GM12872 (cell line): ENCODE data around the gene IL18RAP.

ENCODE experiments used
- TF ChIP-seq, protein P1 (sequence below): IDR thresholded peaks from 3 replicates; pipeline ENCODE4 v1.5.1; 2011; ENCODE audit warnings: low read depth, mild to moderate bottlenecking, low read length, moderate library complexity; ENCODE audit not compliant: insufficient read depth

Gene IL18RAP

DNA sequence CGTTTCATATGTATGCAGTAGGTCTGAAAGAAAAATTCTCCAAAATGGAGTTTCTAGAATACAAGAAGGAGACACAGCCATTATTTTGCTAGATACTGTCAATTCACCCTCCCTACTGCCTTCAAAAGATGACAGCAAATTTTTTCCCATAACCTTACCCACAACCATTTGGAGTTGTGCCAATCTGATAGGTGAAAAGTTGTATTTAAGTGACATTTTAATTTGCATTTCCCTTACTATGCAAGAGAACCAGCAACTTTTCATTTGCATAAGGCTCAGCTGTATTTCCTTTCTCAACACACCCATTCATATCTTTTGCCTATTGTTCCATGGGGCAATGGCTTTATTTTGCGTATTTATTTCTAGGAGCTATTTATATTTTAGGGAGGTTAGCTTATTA lies 31.4 kb upstream of the IL18RAP start:
- TF ChIP-seq, protein P1, sequence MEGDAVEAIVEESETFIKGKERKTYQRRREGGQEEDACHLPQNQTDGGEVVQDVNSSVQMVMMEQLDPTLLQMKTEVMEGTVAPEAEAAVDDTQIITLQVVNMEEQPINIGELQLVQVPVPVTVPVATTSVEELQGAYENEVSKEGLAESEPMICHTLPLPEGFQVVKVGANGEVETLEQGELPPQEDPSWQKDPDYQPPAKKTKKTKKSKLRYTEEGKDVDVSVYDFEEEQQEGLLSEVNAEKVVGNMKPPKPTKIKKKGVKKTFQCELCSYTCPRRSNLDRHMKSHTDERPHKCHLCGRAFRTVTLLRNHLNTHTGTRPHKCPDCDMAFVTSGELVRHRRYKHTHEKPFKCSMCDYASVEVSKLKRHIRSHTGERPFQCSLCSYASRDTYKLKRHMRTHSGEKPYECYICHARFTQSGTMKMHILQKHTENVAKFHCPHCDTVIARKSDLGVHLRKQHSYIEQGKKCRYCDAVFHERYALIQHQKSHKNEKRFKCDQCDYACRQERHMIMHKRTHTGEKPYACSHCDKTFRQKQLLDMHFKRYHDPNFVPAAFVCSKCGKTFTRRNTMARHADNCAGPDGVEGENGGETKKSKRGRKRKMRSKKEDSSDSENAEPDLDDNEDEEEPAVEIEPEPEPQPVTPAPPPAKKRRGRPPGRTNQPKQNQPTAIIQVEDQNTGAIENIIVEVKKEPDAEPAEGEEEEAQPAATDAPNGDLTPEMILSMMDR = no peak

DNA sequence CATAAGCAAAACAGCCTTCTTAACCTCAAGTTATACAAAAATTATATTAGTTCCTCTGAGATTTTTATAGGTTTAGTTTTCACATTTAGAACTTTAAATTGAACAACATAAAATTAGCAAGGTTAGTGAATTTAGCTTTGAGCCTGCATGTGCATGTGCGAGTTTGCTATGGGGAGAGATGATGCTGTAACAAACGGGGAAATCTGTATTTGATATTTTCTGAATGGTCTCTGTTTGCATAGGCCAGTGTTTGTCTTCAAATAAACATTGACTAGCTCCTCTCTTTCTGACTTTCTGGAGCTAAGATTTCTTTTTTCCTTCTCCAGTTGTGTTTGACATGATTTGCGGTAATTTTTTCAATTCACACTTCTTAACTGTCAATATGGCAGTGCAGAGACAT lies 30.9 kb upstream of the IL18RAP start:
- TF ChIP-seq, protein P1 = no peak

DNA sequence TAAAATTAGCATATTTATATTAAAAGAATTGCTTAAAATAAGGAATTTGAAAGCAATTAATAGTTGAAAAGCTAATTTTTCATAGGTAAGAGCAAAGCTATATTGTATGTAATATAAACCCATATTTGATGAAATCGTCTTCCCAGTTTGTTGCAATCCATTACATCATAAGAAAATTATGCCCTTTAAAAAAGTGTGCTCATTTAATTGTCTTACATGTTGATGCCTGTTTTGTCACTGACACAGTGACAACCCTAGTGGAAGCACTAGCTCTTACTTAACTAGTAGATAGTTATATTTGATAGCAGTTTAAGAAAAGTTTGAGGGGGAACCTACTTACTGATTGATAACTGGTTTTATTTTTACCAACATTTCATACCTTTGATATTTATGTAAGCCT lies 30.0 kb upstream of the IL18RAP start:
- TF ChIP-seq, protein P1 = no peak

DNA sequence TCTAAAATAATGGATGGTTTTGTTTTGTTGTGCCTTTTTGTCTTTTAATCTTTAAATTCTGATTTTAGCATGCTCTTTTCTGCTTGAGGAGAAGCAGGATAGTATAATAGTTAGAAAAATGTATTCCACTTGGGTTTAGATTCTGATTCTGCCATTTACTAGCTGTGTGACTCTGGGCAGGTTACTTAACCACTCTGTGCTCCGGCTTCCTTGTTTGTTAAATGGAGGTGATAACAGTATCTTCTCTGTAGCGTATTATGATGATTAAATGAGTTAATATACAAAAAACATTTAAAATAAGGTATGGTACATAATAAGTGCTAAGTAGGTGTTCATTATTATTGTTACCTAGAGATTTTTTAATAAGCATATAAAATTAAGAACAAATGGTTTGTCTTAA lies 26.9 kb upstream of the IL18RAP start:
- TF ChIP-seq, protein P1 = no peak

DNA sequence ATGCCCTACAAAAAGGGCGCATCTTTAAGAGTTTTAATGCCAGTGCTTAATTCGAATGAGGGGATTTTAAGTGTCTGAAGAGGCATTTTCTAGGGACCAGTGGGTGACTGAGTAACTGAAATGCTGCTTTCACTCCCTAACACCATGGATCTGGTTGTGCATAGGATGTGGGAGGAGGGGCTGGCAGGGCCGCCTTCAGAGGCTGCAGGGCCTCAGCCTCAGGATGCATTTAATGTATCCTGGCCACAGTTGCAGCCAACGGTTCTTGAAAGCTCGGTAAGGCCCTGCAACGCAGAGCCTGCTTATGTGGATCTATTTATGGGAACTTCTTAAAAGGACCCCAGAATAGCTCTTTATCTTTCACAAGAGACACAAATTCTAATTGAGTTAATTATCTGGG lies 25.8 kb upstream of the IL18RAP start:
- TF ChIP-seq, protein P1 = no peak

DNA sequence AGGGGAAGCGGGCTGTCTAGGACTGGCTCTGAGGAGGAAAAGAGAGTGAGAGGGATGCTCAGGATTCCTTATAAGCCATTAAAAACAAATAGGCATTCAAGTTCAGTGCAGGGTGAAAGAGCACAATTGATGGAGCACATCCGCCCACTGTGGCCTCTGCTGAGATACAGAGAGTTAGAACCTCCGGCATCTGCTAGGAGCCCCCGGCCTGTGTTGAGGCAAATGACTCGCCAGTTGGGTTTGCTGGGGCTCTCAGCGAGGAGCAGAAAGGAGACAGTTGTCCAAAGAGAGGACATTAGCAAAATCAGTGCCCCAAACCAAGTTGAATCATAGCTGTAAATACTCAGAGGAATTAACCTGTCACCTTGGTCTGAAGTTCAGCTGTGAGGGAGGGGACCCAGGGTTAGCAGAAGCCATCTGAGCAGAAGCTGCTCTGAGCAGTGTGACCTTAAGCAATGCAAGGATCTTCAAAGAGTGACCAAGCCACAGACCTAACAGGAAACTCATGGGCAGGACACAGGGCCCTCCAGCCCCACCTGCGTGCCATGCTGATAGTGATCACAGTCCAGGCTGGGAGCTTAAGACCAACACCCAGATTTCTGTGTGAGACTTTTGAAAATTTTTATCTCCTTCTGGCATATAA lies 23.3 kb upstream of the IL18RAP start:
- TF ChIP-seq, protein P1 = no peak

DNA sequence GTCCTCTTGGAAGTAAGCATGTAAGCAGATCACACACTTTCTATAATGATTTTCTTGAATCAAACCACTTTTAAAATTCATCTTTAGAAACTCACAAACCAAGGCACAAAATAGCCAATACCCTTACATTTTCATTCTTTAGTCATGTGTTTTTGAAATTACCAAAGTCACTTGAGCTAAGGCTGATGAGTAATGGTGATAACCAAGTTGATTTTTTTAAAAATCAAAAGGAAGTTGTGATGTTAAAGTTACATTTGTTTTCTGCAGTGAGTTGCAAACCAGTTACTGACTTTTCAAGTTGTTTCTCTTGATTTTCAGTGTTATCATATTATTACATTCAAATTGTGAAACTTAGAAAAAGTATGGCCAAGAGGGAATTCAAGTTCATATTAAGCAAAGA lies 21.5 kb upstream of the IL18RAP start:
- TF ChIP-seq, protein P1 = no peak
